Measurements from ENCODE around the gene HMCN2.

The HMCN2 gene

GRCh38 chr9:130370226-130370625 is 104.7 kb downstream of the HMCN2 start:
- no peak for TF ChIP-seq CTCF (IDR thresholded peaks at IDR 0.05; ENCODE audit: insufficient read depth, low read depth, low read length, missing control alignments)
- no peak overlapping the region for H3K4me3 ChIP-seq (ENCODE audit: low read length)
- DNase-seq (ENCODE audit: low read depth) = no peak

GRCh38 chr9:130371196-130371966 is 105.8 kb downstream of the HMCN2 start:
- TF ChIP-seq CTCF (IDR thresholded peaks at IDR 0.05; ENCODE audit: insufficient read depth, low read depth, low read length, missing control alignments) = no peak
- H3K4me3 ChIP-seq (ENCODE audit: low read length) = no peak overlapping the region
- DNase-seq (ENCODE audit: low read depth) = no peak

GRCh38 chr9:130372057-130372456 is 106.5 kb downstream of the HMCN2 start:
- peak; percentile 16 for DNase-seq (ENCODE audit: low read depth)
- no peak for TF ChIP-seq CTCF (IDR thresholded peaks at IDR 0.05; ENCODE audit: insufficient read depth, low read depth, low read length, missing control alignments)

GRCh38 chr9:130373679-130374325 is 108.2 kb downstream of the HMCN2 start:
- no peak for TF ChIP-seq CTCF (IDR thresholded peaks at IDR 0.05; ENCODE audit: insufficient read depth, low read depth, low read length, missing control alignments)
- DNase-seq (ENCODE audit: low read depth) = no peak

More at GRCh38 chr9:130372057-130372456, 106.5 kb downstream of the HMCN2 start:
- no peak overlapping the region for H3K4me3 ChIP-seq (ENCODE audit: low read length)

GRCh38 chr9:130377612-130378011 is 112.1 kb downstream of the HMCN2 start:
- no peak for DNase-seq (ENCODE audit: low read depth)
- no peak for TF ChIP-seq CTCF (IDR thresholded peaks at IDR 0.05; ENCODE audit: insufficient read depth, low read depth, low read length, missing control alignments)

More at GRCh38 chr9:130373679-130374325, 108.2 kb downstream of the HMCN2 start:
- H3K4me3 ChIP-seq (ENCODE audit: low read length) = no peak overlapping the region

GRCh38 chr9:130378875-130379648 is 113.5 kb downstream of the HMCN2 start:
- DNase-seq (ENCODE audit: low read depth) = no peak
- TF ChIP-seq CTCF (IDR thresholded peaks at IDR 0.05; ENCODE audit: insufficient read depth, low read depth, low read length, missing control alignments) = no peak
- no peak overlapping the region for H3K4me3 ChIP-seq (ENCODE audit: low read length)

More at GRCh38 chr9:130377612-130378011, 112.1 kb downstream of the HMCN2 start:
- no peak overlapping the region for H3K4me3 ChIP-seq (ENCODE audit: low read length)

Measured in epithelial cell of esophagus (primary cell).